Stimulated activated CD8-positive, alpha-beta memory T cell treated with anti-CD3 and anti-CD28 coated beads, Interleukin-4, amount 100 ng/mL, for 1 hour (primary cell): ENCODE measurements around the gene FRMD8.

Source experiments
- DNase-seq, 2 donors: peaks; one replicate each; pipeline ENCODE4 v3.0.0-alpha.2; 2020; ENCODE audit warnings: low read depth in 2 of 2, low spot score in 1 of 2

Gene FRMD8

DNA sequence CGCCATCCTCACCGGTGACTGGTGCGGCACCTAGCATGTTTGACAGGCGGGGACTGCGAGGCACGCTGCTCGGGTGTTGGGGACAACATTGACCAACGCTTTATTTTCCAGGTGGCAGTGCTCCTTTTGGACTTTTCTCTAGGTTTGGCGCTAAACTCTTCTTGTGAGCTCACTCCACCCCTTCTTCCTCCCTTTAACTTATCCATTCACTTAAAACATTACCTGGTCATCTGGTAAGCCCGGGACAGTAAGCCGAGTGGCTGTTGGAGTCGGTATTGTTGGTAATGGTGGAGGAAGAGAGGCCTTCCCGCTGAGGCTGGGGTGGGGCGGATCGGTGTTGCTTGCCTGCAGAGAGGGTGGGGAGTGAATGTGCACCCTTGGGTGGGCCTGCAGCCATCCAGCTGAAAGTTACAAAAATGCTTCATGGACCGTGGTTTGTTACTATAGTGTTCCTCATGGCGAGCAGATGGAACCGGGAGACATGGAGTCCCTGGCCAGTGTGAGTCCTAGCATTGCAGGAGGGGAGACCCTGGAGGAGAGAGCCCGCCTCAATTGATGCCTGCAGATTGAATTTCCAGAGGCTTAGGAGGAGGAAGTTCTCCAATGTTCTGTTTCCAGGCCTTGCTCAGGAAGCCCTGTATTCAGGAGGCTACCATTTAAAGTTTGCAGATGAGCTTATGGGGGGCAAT is 37.2 kb downstream of the FRMD8 start:
- DNase-seq, result no peak

DNA sequence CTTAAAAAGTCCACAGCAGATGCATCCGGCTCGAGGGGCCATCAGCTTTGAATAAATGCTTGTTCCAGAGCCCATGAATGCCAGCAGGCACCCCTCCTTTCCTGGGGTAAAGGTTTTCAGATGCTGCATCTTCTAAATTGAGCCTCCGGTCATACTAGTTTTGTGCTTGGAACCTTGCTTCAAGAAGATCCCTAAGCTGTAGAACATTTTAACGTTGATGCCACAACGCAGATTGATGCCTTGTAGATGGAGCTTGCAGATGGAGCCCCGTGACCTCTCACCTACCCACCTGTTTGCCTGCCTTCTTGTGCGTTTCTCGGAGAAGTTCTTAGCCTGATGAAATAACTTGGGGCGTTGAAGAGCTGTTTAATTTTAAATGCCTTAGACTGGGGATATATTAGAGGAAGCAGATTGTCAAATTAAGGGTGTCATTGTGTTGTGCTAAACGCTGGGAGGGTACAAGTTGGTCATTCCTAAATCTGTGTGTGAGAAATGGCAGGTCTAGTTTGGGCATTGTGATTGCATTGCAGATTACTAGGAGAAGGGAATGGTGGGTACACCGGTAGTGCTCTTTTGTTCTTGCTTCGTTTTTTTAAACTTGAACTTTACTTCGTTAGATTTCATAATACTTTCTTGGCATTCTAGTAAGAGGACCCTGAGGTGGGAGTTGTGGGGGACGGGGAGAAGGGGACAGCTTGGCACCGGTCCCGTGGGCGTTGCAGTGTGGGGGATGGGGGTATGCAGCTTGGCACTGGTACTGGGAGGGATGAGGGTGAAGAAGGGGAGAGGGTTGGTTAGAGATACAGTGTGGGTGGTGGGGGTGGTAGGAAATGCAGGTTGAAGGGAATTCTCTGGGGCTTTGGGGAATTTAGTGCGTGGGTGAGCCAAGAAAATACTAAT is 38.0 kb downstream of the FRMD8 start:
- DNase-seq, result no peak

GRCh38 chr11:65425105-65425970 is 38.9 kb downstream of the FRMD8 start:
- DNase-seq, result peak; percentile 53 to 73

DNA sequence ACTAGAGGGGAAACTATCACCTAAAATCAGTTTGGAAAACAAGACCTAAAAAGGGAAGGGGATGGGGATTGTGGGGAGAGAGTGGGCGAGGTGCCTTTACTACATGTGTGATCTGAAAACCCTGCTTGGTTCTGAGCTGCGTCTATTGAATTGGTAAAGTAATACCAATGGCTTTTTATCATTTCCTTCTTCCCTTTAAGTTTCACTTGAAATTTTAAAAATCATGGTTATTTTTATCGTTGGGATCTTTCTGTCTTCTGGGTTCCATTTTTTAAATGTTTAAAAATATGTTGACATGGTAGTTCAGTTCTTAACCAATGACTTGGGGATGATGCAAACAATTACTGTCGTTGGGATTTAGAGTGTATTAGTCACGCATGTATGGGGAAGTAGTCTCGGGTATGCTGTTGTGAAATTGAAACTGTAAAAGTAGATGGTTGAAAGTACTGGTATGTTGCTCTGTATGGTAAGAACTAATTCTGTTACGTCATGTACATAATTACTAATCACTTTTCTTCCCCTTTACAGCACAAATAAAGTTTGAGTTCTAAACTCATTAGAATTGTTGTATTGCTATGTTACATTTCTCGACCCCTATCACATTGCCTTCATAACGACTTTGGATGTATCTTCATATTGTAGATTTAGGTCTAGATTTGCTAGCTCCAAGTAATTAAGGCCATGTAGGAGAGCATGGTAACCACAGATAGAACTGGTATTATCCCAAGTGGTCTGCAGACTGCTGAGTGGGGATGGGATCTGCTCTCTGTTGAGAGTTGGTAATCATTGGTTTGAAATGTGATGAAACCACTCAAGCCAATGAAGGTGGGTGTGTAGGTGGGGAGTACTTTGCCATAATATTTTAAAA is 39.8 kb downstream of the FRMD8 start:
- no peak for DNase-seq

GRCh38 chr11:65426839-65427690 is 40.6 kb downstream of the FRMD8 start:
- no peak for DNase-seq

DNA sequence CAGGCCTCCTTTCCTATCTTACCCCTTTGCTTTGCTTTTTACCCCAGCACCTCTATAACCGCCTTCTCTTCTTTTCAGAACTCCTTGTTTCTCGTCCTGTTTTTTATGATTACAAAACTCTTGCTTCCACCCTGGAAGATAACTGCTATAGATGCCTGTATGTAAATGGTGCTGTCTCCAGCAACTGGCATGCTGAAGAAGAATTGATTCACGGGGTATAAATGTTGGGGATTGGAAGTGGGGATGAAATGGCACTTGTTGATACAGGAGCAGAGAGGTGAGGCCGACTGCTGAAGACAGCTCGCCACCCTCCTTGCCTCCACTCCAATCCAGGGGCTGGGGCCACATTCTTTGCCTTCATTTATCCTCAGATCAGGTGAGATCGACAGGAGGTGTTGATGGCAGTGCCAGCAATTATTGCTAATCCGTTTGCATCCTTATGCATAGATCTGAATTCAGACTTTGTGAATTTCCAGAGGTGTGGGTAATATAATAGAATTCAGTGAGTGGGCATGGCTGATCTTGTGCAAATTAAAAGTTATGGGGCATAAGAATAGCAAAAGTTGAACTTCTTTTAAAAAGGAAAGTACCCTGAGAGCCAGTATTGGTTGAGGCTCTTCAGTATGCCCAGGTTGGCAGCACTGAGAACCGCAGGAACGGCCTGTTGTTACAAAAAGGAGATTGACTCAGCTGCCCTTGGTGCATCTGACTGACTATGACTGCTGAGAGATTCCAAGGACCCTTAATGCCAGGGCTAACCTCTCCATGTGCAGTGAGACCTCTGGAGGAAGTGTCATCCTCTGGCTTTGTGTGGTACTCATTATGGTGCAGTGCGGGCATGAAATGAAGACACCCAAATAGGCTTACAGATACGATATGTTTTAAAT is 41.5 kb downstream of the FRMD8 start:
- no peak for DNase-seq

DNA sequence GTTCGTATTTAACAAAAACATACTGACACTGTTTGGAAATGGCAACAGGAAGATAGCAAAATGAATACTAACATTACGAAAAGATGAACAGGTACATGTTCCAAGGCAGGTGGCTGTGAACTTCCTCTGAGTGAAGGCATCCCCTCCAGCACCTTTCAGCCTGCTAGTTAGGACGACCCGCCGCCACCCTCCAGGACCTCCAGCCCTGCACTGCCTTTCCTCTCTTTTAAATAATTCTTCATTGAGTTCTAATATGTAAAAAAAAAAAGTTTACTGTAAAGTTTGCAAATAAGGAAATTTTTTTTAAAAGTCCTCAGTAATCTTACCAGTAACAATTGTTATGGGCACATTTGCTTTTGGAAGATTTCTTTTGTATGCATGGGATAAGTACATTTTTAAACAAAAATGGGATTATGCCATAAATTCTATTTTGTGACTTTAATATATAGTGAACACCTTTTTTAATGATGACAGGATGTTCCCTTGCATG is 42.2 kb downstream of the FRMD8 start:
- DNase-seq, result no peak

GRCh38 chr11:65429068-65429681 is 42.7 kb downstream of the FRMD8 start:
- DNase-seq, result no peak

DNA sequence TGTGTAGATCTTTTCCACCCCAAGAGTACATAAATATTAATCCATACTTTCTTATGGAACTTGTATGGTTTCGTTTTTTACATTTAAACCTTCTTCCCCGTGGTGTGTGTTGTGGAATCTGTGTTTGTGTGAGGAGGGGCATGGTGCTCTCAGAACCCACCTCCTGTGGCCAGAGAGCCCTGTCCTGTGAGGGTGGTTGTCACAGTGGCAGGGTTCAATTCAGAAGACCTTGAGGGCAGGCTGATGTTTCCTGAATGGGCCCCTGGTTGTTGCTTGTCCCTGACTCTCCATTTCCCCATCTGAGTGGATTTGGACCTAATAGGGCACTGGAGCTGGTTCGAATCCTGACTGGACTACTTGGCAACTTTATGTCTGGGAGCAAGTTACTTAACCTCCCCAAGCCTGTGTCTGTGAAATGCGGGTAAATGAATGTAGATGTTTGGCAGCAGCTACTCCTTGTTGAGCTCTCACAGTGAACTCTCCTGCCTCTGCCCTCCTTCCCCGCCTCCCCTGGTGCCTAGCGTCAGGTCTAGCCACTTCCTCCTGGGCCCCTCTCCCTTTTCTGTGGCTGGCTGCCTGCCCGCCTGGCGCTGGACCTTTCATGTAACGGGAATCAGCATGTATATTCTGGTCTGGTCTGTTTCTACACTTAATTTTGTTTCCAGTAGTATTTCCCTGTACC is 43.4 kb downstream of the FRMD8 start:
- DNase-seq, result no peak

DNA sequence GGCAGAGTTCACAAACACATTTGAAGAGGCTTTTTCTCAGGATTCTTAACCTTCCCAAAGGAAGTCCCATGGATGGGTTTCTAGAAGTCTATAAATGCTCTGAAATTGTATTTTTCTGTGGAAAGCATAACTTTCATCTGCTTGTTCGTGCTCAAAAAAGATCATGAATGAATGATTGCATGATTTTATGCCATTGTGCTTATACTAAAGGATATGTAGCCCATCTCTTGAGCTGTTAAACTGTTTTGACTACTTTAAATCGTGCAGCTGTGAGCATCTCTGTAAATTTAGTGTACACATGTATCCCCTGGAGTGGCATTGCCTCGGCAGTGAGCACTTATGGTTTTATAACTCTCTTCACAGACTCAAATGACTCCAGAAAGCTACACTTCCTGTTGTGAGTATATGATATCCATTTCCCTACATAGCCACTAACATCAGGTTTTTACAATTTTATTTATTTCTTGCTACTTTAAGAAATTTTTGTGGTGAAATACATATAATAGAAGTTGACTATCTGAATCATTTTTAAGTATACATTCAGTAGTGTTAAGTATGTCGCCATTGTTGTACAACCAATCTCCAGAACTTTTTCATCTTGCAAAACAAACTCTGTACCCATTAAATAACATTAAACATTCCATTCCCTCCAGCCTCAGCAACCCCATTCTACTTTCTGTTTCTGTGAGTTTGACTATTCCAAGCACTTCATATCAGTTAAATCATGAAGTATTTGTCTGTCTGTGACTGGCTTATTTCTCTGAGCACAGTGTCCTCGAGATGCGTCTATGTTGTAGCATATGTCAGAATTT is 44.2 kb downstream of the FRMD8 start:
- no peak for DNase-seq

DNA sequence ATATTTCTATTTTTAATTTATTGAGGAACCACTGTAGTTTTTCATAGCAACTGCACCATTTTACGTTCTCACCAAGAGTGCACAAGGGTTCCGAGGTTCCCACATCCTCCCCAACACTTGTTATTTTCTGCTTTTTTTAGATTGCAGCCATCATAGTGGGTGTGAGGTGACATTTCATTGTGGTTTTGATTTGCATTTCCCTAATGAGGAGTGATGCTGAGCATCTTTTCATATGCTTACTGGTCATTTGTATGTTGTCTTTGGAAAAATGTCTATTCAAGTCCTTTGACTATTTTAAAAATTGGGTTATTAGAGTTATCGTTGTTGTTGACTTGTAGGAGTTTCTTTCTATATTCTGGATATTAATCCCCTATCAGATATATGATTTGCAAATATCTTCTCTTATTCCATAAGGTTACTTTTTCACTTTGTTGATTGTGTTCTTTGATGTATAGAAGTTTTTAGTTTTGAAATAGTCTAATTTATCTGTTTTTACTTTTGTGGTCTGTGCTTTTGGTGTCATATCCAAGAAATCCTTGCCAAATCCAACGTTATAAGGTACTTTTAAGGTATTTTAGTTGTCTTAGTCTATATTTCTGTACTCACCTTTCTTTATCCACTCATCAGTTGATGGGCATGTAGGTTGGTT is 45.1 kb downstream of the FRMD8 start:
- no peak for DNase-seq

GRCh38 chr11:65432100-65432650 is 45.7 kb downstream of the FRMD8 start:
- DNase-seq, result no peak

DNA sequence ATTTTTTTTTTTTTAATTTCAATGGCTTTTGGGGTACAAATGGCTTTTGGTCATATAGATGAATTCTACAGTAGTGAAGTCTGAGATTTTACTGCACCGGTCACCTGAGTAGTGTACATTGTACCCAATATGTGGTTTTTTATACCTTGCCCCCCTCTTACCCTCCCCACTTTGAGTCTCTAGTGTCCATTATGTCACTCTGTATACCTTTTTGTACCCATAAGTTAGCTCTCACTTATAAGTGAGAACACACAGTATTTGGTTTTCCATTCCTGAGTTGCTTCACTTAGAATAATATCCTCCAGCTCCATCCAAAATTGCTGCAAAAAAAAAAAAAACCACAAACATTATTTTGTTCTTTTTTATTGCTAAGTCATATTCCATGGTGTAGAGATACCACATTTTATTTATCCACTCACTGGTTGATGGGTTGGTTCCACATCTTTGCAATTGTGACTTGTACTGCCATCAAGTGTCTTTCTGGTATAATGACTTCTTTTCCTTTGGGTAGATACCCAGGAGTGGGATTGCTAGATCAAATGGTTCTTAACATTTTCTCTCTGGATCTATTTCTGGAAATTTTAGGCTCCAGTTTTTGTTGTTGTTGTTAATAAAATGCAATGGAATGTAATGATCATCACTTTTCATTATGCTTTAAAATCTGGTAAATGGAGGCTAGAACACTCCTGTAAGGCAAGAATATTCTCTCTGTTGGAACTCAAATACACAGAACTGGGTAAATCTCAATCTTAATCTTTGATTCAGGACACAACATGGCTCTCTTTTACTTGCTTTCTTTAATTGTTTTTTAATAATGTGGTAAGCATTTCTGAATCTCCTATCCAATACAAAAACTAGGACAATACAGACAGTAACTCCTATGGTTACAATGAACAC is 46.5 kb downstream of the FRMD8 start:
- DNase-seq, result no peak

GRCh38 chr11:65433657-65434056 is 47.2 kb downstream of the FRMD8 start:
- no peak for DNase-seq
